Activated CD4-positive, alpha-beta memory T cell treated with anti-CD3 and anti-CD28 coated beads for 36 hours (primary cell): ENCODE results near the gene ARHGEF37. TPM values are rescaled to one million over a fixed set of nuclear protein-coding genes. Genes with fewer than 3 reads are reported as not detected.
"Not testable (repeated sequence)": the region's sequence is repeated elsewhere in the genome, so short reads cannot be mapped to it uniquely, and the experiment has no call there.

ENCODE experiments used
- CTCF ChIA-PET: fragments of 350-600 bp; sonication (Branson Sonifier 250); formaldehyde crosslinking; loops from one replicate; lab custom pipeline; 2021; ENCODE audit warnings: antibody characterized with exemption, inconsistent platforms; lab: Charles Lee
- POLR2A ChIA-PET: fragments of 350-600 bp; sonication (Branson Sonifier 250); formaldehyde crosslinking; loops from one replicate; lab custom pipeline; 2021; ENCODE audit warnings: antibody characterized with exemption; lab: Charles Lee
- DNase-seq: peaks from one replicate; pipeline ENCODE4 v3.0.0-alpha.2; 2020
- H3K27ac Mint-ChIP-seq: one replicate; pipeline ENCODE4 v1.8.0; 2021; ENCODE audit warnings: mixed read lengths
- H3K27me3 Mint-ChIP-seq: one replicate; pipeline ENCODE4 v1.8.0; 2021; ENCODE audit warnings: mixed read lengths
- H3K36me3 Mint-ChIP-seq: one replicate; pipeline ENCODE4 v1.8.0; 2021; ENCODE audit warnings: mixed read lengths
- H3K4me1 Mint-ChIP-seq: one replicate; pipeline ENCODE4 v1.8.0; 2021; ENCODE audit warnings: low read depth, mixed read lengths
- H3K4me3 Mint-ChIP-seq: one replicate; pipeline ENCODE4 v1.8.0; 2021; ENCODE audit warnings: mild to moderate bottlenecking, mixed read lengths
- H3K9me3 Mint-ChIP-seq: one replicate; pipeline ENCODE4 v1.8.0; 2021; ENCODE audit warnings: mixed read lengths
- intact Hi-C: fragments of 100-400 bp; cut with micrococcal nuclease; formaldehyde crosslinking; loops from one replicate; pipeline ENCODE4 v1.15.1; 2023
- total RNA-seq, 2 experiments: library from RNA; stranded (reverse); gene quantifications; one replicate each; pipeline ENCODE4 v1.2.3, GENCODE V29; 2021

The ARHGEF37 gene
- total RNA-seq, 2 experiments from 2014 or later, result 0.69 to 0.77 TPM

DNA sequence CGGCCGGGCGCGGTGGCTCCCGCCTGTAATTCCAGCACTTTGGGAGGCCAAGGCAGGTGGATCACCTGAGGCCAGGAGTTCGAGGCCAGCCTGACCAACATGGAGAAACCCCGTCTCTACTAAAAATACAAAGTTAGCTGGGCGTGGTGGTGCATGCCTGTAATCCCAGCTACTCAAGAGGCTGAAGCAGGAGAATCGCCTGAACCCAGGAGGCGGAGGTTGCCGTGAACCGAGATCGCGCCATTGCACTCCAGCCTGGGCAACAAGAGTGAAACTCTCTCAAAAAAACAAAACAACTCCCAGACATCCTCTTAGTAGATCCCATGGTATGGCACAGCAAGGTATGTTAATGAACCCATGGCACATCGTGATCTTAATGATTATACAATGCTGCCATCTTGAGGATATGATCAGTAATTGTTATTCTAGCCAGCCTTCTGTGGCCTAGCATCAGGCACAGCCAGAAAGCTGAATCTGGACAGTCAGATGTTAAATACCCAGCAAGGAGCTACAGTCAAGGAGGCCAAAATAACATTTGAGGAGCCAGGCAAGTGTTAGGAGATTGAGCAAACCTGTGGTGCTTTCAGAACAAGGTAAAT is 16.7 kb upstream of the ARHGEF37 start:
- intact Hi-C loops, result loop anchor here (1.0 to 5.0 kb wide), 5 partner anchors 122 to 247 kb away; no protein-coding TSS in a partner anchor

DNA sequence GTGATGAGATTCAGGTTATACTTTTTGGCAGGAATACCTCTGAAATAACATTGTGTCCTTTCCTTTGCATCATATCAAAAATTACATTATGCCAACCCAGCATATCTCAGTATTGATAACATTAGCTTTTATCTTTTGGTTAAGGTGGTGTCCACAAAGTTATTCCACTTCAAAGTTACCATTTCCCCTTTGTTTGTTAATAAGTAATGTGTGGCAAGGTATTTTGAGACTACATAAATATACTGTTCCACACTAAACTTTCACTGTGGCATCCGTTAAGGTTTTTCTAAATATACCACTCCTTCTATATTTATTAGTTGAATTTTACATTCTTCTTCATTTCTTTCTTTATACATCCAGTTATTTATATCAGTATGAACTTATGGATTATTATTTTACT is 14.1 kb upstream of the ARHGEF37 start:
- H3K27ac Mint-ChIP-seq, result no peak overlapping the region

More for the DNA sequence above, 16.7 kb upstream of the ARHGEF37 start:
- POLR2A ChIA-PET, result interaction anchor here (1.0 kb wide), 1 partner anchor 14 kb away, joined by 5 read pairs; the partner anchor contains the start of gene CSNK1A1
- not testable (repeated sequence) for H3K9me3 Mint-ChIP-seq, H3K36me3 Mint-ChIP-seq, H3K4me3 Mint-ChIP-seq, DNase-seq, H3K27me3 Mint-ChIP-seq, H3K27ac Mint-ChIP-seq
- H3K4me1 Mint-ChIP-seq, result peaks cover 23% of the 10 kb centered on the region
- CTCF ChIA-PET, result interaction anchor here (0.6 to 4.8 kb wide), 33 partner anchors 11 to 295 kb away, joined by 3 to 46 read pairs (median 4); partner anchors contain the start of genes ARHGEF37, CSNK1A1 and GRPEL2

DNA sequence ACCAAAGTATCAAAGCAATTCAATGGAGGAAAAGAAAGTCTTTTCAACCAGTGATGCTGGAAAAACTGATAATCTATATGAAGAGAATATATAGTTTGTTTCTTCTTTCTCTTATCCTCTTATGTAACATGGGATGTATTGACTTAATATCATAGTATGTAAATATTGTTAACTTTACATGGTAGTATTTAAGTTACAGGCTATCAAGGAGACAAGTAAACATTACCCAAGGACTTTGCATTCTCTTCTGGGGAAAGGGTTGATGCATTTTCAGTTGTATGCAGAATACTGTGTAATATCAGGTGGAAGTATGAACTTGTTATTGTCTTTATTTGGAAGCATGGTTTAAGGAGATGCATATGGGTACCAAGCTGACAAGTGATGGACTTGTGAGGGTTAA is 9.1 kb upstream of the ARHGEF37 start:
- Mint-ChIP-seq H3K36me3 (no peaks in the 10 kb centered on the region), H3K27ac (no peak overlapping the region), H3K27me3 (no peaks in the 10 kb centered on the region), H3K4me3 (no peak overlapping the region), H3K4me1 (peaks cover 18% of the 10 kb centered on the region), H3K9me3 (no peaks in the 10 kb centered on the region)
- POLR2A ChIA-PET, result no interaction called here
- no peak for DNase-seq
- intact Hi-C loops, result no loop called here
- CTCF ChIA-PET, result interaction anchor here (0.8 to 1.0 kb wide), 2 partner anchors 131 to 201 kb away, joined by 3 read pairs; no protein-coding TSS in a partner anchor

More for the DNA sequence above, 14.1 kb upstream of the ARHGEF37 start:
- Mint-ChIP-seq H3K27me3 (no peaks in the 10 kb centered on the region), H3K36me3 (no peaks in the 10 kb centered on the region), H3K9me3 (no peaks in the 10 kb centered on the region), H3K4me3 (no peak overlapping the region), H3K4me1 (peaks cover 13% of the 10 kb centered on the region)
- CTCF ChIA-PET, result interaction anchor here (0.7 to 4.8 kb wide), 7 partner anchors 12 to 199 kb away, joined by 3 to 46 read pairs (median 18); no protein-coding TSS in a partner anchor
- intact Hi-C loops, result no loop called here
- POLR2A ChIA-PET, result no interaction called here
- DNase-seq, result no peak

DNA sequence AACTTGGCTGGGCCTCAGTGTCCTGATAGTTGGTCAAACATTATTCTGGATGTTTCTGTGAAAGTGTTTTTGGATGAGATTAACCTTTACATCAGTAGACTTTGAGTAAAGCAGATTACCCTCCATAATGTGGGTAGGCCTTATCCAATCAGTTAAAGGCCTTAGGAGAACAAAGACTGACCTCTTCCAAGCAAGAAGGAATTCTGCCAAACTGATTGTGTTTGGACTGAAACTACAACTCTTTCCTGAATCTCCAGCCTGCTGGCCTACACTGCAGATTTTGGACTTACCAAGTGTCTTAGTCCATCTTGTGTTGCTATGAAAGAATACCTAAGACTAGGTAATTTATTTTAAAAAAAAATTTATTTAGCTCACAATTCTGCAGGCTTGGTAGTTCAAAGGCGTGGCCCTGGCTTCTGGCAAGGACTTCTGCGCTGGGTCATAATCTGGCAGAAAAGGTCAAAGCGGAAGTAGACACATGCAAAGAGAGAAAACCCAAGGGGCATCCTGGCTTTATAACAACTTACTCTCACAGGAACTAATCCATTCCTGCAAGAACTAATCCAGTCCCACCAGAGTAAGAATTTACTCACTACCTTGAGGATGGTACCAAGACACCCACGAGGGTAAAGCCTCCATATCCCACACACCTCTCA is 8.6 kb upstream of the ARHGEF37 start:
- intact Hi-C loops, result no loop called here
- POLR2A ChIA-PET, result no interaction called here

DNA sequence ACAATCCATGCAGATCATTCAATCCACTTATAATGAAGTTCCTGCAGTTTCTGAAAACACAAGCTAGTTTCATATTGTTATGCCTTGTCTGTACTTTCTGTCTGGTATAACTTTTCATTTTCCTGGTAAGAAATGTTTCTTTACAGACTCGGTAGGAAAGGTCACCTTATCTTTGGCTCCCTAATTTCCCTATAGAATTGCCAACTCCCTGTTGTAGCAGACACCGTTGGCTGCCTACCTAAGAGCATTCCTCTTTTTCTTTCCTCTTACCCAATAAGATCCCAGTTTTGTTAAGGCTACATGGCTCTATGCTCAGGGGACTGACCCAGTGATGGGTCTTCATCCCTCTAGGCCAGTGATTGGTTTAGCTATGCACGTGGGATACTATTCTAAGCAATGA is 6.2 kb upstream of the ARHGEF37 start:
- CTCF ChIA-PET, result interaction anchor here (0.6 to 1.8 kb wide), 8 partner anchors 10 to 135 kb away, joined by 3 to 7 read pairs (median 4); partner anchors contain the start of gene CSNK1A1
- H3K4me3 Mint-ChIP-seq, result no peak overlapping the region
- intact Hi-C loops, result no loop called here
- no peaks in the 10 kb centered on the region for H3K27me3 Mint-ChIP-seq
- H3K36me3 Mint-ChIP-seq, result no peaks in the 10 kb centered on the region
- H3K27ac Mint-ChIP-seq, result no peak overlapping the region
- DNase-seq, result no peak
- POLR2A ChIA-PET, result interaction anchor here (0.7 to 1.3 kb wide), 2 partner anchors 14 to 1010 kb away, joined by 3 to 4 read pairs; no protein-coding TSS in a partner anchor
- peaks cover 18% of the 10 kb centered on the region for H3K4me1 Mint-ChIP-seq
- no peaks in the 10 kb centered on the region for H3K9me3 Mint-ChIP-seq

More for the DNA sequence above, 8.6 kb upstream of the ARHGEF37 start:
- no peaks in the 10 kb centered on the region for H3K9me3 Mint-ChIP-seq
- CTCF ChIA-PET, result no interaction called here
- no peaks in the 10 kb centered on the region for H3K27me3 Mint-ChIP-seq
- H3K27ac Mint-ChIP-seq, result no peak overlapping the region
- H3K36me3 Mint-ChIP-seq, result no peaks in the 10 kb centered on the region
- no peak overlapping the region for H3K4me3 Mint-ChIP-seq
- DNase-seq, result no peak
- peaks cover 18% of the 10 kb centered on the region for H3K4me1 Mint-ChIP-seq

DNA sequence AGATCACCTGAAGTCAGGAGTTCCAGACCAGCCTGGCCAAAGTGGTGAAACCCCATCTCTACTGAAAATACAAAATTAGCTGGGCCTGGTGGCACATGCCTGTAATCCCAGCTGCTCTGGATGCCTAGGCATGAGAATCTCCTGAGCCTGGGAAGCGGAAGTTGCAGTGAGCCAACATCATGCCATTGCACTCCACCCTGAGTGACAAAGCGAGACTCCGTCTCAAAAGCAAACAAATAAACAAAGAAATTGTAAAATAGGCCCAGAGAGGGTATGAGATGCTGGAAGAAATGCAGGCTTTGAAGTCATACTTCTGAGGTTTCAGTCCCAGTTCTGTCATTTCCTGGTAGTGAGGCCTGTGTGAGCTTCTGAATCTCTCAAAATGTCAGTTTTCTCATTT is 5.3 kb upstream of the ARHGEF37 start:
- CTCF ChIA-PET, result interaction anchor here (0.6 to 1.8 kb wide), 7 partner anchors 11 to 136 kb away, joined by 3 to 7 read pairs (median 4); partner anchors contain the start of gene CSNK1A1
- no peak overlapping the region for H3K4me3 Mint-ChIP-seq
- POLR2A ChIA-PET, result interaction anchor here (0.6 to 1.3 kb wide), 2 partner anchors 13 to 783 kb away, joined by 3 to 4 read pairs; no protein-coding TSS in a partner anchor
- peaks cover 3% of the 10 kb centered on the region for H3K27me3 Mint-ChIP-seq
- DNase-seq, result peak; percentile 48
- no peaks in the 10 kb centered on the region for H3K9me3 Mint-ChIP-seq
- H3K36me3 Mint-ChIP-seq, result no peaks in the 10 kb centered on the region
- H3K27ac Mint-ChIP-seq, result peak overlapping the region; percentile 83
- H3K4me1 Mint-ChIP-seq, result peaks cover 26% of the 10 kb centered on the region
- intact Hi-C loops, result loop anchor here (1.0 to 2.0 kb wide), 3 partner anchors 11 to 41 kb away; partner anchors contain the start of gene CSNK1A1

DNA sequence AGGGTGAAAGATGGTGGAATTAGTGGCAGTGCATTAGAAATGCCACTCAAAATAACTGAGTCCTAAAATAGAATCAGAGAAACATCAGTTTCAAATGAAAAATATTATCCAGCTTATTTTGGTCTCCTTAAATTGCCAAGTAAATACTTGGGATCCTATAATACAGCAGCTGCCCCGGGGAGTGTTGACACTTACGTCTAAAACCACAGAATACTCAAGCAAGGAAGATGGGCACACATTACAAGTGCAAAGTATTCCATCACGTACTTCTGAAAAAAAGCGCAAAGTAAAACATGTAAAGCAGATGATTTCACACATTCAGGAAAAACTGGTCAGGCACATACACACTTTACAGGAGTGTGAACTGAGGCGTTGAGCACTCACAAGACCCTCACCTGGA is 2.4 kb upstream of the ARHGEF37 start:
- no peaks in the 10 kb centered on the region for H3K9me3 Mint-ChIP-seq
- H3K4me1 Mint-ChIP-seq, result peaks cover 29% of the 10 kb centered on the region
- H3K4me3 Mint-ChIP-seq, result no peak overlapping the region
- ChIA-PET POLR2A (no interaction called here), CTCF (interaction anchor here (1.1 to 3.2 kb wide), 3 partner anchors 12 to 137 kb away, joined by 3 to 9 read pairs (median 3); no protein-coding TSS in a partner anchor)
- no peak overlapping the region for H3K27ac Mint-ChIP-seq
- H3K36me3 Mint-ChIP-seq, result no peaks in the 10 kb centered on the region
- peaks cover 6% of the 10 kb centered on the region for H3K27me3 Mint-ChIP-seq
- DNase-seq, result no peak
- intact Hi-C loops, result no loop called here

DNA sequence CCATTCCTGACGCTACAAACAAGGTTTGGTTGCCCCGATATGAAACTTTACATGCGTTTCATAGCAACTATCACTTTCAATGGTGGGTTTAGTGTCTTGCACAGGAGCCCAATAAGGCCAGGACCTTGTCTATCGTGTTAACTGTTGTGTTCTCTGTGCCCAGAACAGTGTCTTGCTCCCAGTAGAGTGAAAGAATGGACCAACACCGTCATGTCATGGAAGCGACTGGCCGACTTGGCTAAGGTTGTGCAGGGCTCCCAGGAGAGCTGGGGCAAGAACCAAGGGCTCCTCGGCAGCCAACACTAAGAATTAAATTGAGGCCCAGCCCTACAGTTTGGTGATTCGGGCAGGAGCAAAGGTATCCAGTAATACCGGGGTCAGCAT is 498 bp upstream of the ARHGEF37 start:
- Mint-ChIP-seq H3K27me3 (peaks cover 6% of the 10 kb centered on the region), H3K36me3 (no peaks in the 10 kb centered on the region), H3K9me3 (no peaks in the 10 kb centered on the region), H3K4me3 (peak overlapping the region; percentile 66), H3K27ac (no peak overlapping the region), H3K4me1 (peaks cover 22% of the 10 kb centered on the region)
- intact Hi-C loops, result no loop called here
- ChIA-PET POLR2A (interaction anchor here (1.0 to 1.2 kb wide), 2 partner anchors 30 to 31 kb away, joined by 3 read pairs; partner anchors contain the start of gene CSNK1A1), CTCF (interaction anchor here (1.1 to 3.2 kb wide), 4 partner anchors 16 to 210 kb away, joined by 3 to 9 read pairs (median 4); no protein-coding TSS in a partner anchor)
- DNase-seq, result no peak

DNA sequence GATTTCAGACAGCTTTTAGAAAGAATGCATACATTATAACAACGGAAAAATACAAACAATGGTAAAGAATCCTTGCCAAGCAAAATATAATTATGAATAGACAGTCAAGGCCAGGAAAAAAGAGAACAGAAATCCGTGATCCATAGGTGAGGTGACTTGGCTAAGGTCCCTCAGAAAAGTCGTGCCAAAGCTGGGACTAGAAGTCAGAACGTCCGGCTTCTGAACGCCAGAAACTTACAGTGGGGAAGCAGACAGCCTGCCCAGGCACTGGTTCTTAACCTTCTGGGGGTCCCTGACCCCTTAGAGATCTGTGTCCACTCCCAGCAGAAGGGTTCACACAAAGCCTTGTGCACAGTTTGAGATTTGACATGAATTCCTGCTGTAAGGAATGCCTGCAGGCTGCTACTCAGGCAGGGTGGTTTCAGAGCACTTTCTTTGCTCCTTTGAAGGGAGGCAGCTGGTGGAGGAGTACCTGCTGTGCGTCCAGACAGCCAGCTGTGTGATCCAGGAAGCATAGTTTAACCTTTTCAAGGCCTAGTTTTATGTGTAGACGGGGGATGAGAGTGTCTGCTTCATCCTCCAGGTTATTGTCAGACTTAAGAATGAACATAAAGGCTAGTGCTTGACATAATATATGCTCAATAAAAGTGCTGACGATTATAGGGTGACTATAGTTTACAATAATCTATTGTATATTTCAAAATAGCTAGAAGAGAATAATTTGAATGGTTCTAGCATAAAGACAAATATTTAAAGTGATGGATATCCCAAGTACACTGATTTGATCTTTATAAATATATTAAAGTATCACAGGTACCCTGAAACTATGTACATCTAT is 852 bp downstream of the ARHGEF37 start:
- Mint-ChIP-seq H3K27ac (no peak overlapping the region), H3K27me3 (peaks cover 8% of the 10 kb centered on the region), H3K4me1 (peaks cover 16% of the 10 kb centered on the region), H3K36me3 (no peaks in the 10 kb centered on the region), H3K4me3 (peak overlapping the region; percentile 70), H3K9me3 (no peaks in the 10 kb centered on the region)
- ChIA-PET POLR2A (interaction anchor here (1.0 to 1.2 kb wide), 2 partner anchors 31 to 32 kb away, joined by 3 read pairs; partner anchors contain the start of gene CSNK1A1), CTCF (interaction anchor here (0.7 to 3.2 kb wide), 5 partner anchors 17 to 226 kb away, joined by 3 to 9 read pairs (median 3); no protein-coding TSS in a partner anchor)
- no peak for DNase-seq
- intact Hi-C loops, result no loop called here

DNA sequence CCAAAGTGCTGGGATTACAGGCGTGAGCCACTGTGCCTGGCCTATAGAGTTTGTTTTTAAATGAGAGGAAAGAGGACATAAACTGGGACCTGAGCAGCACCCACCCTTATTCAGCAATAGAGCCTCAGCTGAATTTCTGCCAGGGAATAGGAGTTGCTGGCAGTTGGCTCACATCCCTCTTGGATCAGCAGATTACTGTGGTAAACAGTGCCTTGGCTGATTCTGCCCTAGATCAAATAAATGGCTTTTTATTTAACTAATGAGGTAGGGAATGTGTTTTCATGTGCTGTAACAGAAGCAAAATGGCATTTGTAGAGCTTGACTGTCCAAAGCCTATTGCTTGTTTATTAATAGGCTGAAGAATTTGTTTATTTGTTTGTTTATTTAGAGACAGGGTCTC is 2.1 kb downstream of the ARHGEF37 start:
- ChIA-PET CTCF (no interaction called here), POLR2A (no interaction called here)
- DNase-seq, result no peak
- Mint-ChIP-seq H3K4me3 (no peak overlapping the region), H3K27ac (no peak overlapping the region), H3K36me3 (no peaks in the 10 kb centered on the region), H3K4me1 (peaks cover 20% of the 10 kb centered on the region), H3K27me3 (peaks cover 8% of the 10 kb centered on the region), H3K9me3 (no peaks in the 10 kb centered on the region)
- intact Hi-C loops, result no loop called here

DNA sequence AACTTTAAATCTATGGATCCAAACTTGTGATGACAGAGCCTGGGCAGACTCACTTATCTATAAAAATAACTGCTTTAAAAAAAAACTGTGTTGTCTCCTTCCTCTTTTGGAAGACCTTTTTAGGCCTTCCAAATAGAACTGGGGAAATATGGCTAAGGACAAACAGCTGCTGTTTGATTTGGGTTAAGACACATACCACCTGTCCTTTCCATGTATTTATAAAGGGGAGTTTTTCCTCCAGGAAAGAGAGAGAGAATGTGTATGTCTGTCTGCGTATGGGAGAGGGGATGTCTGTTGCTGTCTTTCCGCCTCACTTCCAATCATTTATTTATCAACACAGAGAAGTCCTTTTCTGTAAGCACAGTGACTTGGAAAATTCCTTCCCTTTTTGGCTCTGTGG is 2.8 kb downstream of the ARHGEF37 start:
- peaks cover 20% of the 10 kb centered on the region for H3K4me1 Mint-ChIP-seq
- no peaks in the 10 kb centered on the region for H3K36me3 Mint-ChIP-seq

More for the DNA sequence above, 2.8 kb downstream of the ARHGEF37 start:
- no peak overlapping the region for H3K4me3 Mint-ChIP-seq
- H3K27me3 Mint-ChIP-seq, result peaks cover 8% of the 10 kb centered on the region
- no peak for DNase-seq
- no peaks in the 10 kb centered on the region for H3K9me3 Mint-ChIP-seq
- ChIA-PET CTCF (no interaction called here), POLR2A (no interaction called here)
- no peak overlapping the region for H3K27ac Mint-ChIP-seq
- intact Hi-C loops, result no loop called here
